Common myeloid progenitor, CD34-positive (primary cell): Measurements from ENCODE around the gene CCNT1. TPM values are rescaled to one million over a fixed set of nuclear protein-coding genes. Genes with fewer than 3 reads are reported as not detected.

Source experiments
- CTCF ChIA-PET: fragments of 350-600 bp; sonication (Branson Sonifier 250); formaldehyde crosslinking; loops from one replicate; lab custom pipeline; 2021; ENCODE audit warnings: antibody characterized with exemption; lab: Charles Lee
- POLR2A ChIA-PET: fragments of 350-600 bp; sonication (Branson Sonifier 250); formaldehyde crosslinking; loops from one replicate; lab custom pipeline; 2021; ENCODE audit warnings: antibody characterized with exemption; lab: Charles Lee
- DNase-seq, 3 donors: peaks; one replicate each; pipeline versions ENCODE4 v3.0.0 to v3.0.0-alpha.2; 2013
- H3K27ac ChIP-seq, 2 experiments: 1 replicate in 1 of 2; 2 replicates in 1 of 2; pipeline ENCODE4 v1.7.0; 2013; ENCODE audit warnings: inconsistent platforms in 2 of 2, low read length in 2 of 2, mild to moderate bottlenecking in 2 of 2, low read depth in 1 of 2, moderate library complexity in 1 of 2; ENCODE audit not compliant: severe bottlenecking in 2 of 2, insufficient read depth in 1 of 2, poor library complexity in 1 of 2
- H3K27me3 ChIP-seq, 5 experiments: replicated peaks in 2 of 5; 1 replicate in 3 of 5; 2 replicates in 2 of 5; pipeline versions ENCODE4 v1.6.1 to v1.7.0; 2013; ENCODE audit warnings: low read length in 4 of 5, mild to moderate bottlenecking in 2 of 5, moderate library complexity in 2 of 5, inconsistent platforms in 1 of 5; ENCODE audit not compliant: insufficient read depth in 5 of 5, control insufficient read depth in 4 of 5
- H3K36me3 ChIP-seq, 4 experiments: 1 replicate in 2 of 4; 2 replicates in 2 of 4; pipeline versions ENCODE4 v1.6.1 to v1.7.0; 2013; ENCODE audit warnings: low read length in 3 of 4, control low read depth in 1 of 4, mild to moderate bottlenecking in 1 of 4; ENCODE audit not compliant: control insufficient read depth in 4 of 4, insufficient read depth in 4 of 4
- H3K4me1 ChIP-seq, 4 experiments: 1 replicate in 3 of 4; 2 replicates in 1 of 4; pipeline versions ENCODE4 v1.6.1 to v1.7.1; 2013; ENCODE audit warnings: low read length in 3 of 4, mild to moderate bottlenecking in 3 of 4, control low read depth in 1 of 4, inconsistent platforms in 1 of 4, moderate library complexity in 1 of 4; ENCODE audit not compliant: control insufficient read depth in 4 of 4, insufficient read depth in 4 of 4; ENCODE audit errors: control extremely low read depth in 1 of 4
- H3K4me3 ChIP-seq, 7 experiments: 1 replicate in 4 of 7; 2 replicates in 3 of 7; pipeline versions ENCODE4 v1.5.1 to v1.7.0; 2013; ENCODE audit warnings: mild to moderate bottlenecking in 7 of 7, low read length in 6 of 7, moderate library complexity in 6 of 7, inconsistent platforms in 2 of 7, low read depth in 2 of 7, control low read depth in 1 of 7; ENCODE audit not compliant: insufficient read depth in 4 of 7, control insufficient read depth in 1 of 7; ENCODE audit errors: extremely low read depth in 1 of 7
- H3K9me3 ChIP-seq, 5 experiments: 1 replicate in 4 of 5; 2 replicates in 1 of 5; pipeline versions ENCODE4 v1.6.1 to v1.7.1; 2013; ENCODE audit warnings: low read length in 4 of 5, mild to moderate bottlenecking in 2 of 5, inconsistent platforms in 1 of 5, low read depth in 1 of 5, moderate library complexity in 1 of 5; ENCODE audit not compliant: control insufficient read depth in 4 of 5, insufficient read depth in 2 of 5; ENCODE audit errors: control extremely low read depth in 1 of 5
- WGBS: methylation state at CpG from one replicate; pipeline ENCODE4 v1.1.5; 2013; ENCODE audit not compliant: insufficient coverage; 5-methylcytosine and 5-hydroxymethylcytosine counted together
- polyA plus RNA-seq: library from polyadenylated mRNA; unstranded; fragments of 120-200 nt; gene quantifications from one replicate; pipeline ENCODE4 v1.2.1, GENCODE V29; 2013

The CCNT1 gene
- polyA plus RNA-seq = 36.0 TPM

GRCh38 chr12:48716493-48717251 lies at the start of gene CCNT1:
Gene CCNT1 (minus strand): TSS chr12:48716707. CDS start chr12:48716675, 32 bp downstream.
- under 1% methylated on average over 59 of the region's 61 CpGs for WGBS
- H3K27ac ChIP-seq = peak within 1 kb of the TSS; percentile 99 to 100
- no peaks in the 10 kb centered on the region for H3K27me3 ChIP-seq
- H3K36me3 ChIP-seq = peaks cover 7 to 25% (median 15%) of the 10 kb centered on the region in 4 experiments
- peak; percentile 100 for DNase-seq
- peaks cover 0 to 11% (median 2%) of the 10 kb centered on the region in 5 experiments for H3K9me3 ChIP-seq
- peak within 1 kb of the TSS; percentile 77 to 99 (median 91) for H3K4me3 ChIP-seq
- ChIA-PET CTCF (interaction anchor here (1.2 to 1.4 kb wide), 2 partner anchors 37 to 69 kb away, joined by 3 to 5 read pairs; no protein-coding TSS in a partner anchor), POLR2A (interaction anchor here (0.7 to 1.9 kb wide), 4 partner anchors 34 to 983 kb away, joined by 3 to 15 read pairs (median 4); partner anchors contain the start of gene KANSL2)
- peaks cover 2 to 25% (median 12%) of the 10 kb centered on the region in 4 experiments for H3K4me1 ChIP-seq

- ChIA-PET CTCF (interaction anchor here (0.9 to 6.0 kb wide), 5 partner anchors 10 to 30 kb away, joined by 3 to 43 read pairs (median 5); no protein-coding TSS in a partner anchor), POLR2A (no interaction called here)
- 91% methylated on average over 3 of the region's 5 CpGs for WGBS
- Histone ChIP-seq H3K27ac (peak overlapping the region in 1 of 2 experiments; percentile 15), H3K9me3 (no peaks in the 10 kb centered on the region), H3K36me3 (peaks cover 0 to 18% (median 8%) of the 10 kb centered on the region in 4 experiments), H3K4me3 (peak overlapping the region in 2 of 7 experiments; percentile 12 to 26), H3K4me1 (peaks cover 4 to 47% (median 19%) of the 10 kb centered on the region in 4 experiments), H3K27me3 (no peaks in the 10 kb centered on the region)
- peak; percentile 22 to 69 (median 67) for DNase-seq
These were observed 49.3 kb upstream of the CCNT1 start for GRCh38 chr12:48765753-48766162.

DNA sequence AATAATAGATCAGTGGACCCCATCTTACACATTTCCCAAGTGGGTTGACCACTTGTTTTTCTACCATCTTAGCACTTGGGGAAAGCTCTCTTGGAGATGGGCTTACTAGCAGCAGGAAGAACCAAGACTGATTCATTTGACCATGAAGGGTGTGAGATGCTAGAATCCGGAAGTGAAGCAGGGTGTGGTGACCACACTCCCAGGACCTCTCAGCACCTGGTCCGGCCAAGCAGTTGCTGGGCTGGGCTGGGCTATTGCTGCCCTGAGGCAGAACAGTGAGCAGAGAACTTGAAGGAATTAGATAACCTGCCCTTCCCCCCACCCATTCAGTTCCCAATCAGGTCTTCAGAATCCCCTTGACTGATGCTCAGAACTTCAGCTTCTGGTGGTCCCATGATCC lies 48.0 kb upstream of the CCNT1 start:
- ChIA-PET CTCF (interaction anchor here (1.5 to 6.0 kb wide), 3 partner anchors 9 to 32 kb away, joined by 5 to 43 read pairs (median 6); no protein-coding TSS in a partner anchor), POLR2A (no interaction called here)
- Histone ChIP-seq H3K27me3 (no peaks in the 10 kb centered on the region), H3K4me3 (no peak overlapping the region), H3K27ac (no peak overlapping the region), H3K4me1 (peaks cover 4 to 47% (median 20%) of the 10 kb centered on the region in 4 experiments), H3K36me3 (peaks cover 0 to 13% (median 6%) of the 10 kb centered on the region in 4 experiments), H3K9me3 (no peaks in the 10 kb centered on the region)
- WGBS = 100% methylated on average over 2 of the region's 2 CpGs
- DNase-seq = no peak

- POLR2A ChIA-PET = interaction anchor here (0.5 to 0.9 kb wide), 2 partner anchors 36 to 740 kb away, joined by 3 read pairs; no protein-coding TSS in a partner anchor
- no peak overlapping the region for H3K4me3 ChIP-seq
- H3K4me1 ChIP-seq = peaks cover 0 to 3% (median 3%) of the 10 kb centered on the region in 4 experiments
- H3K27ac ChIP-seq = no peak overlapping the region
- CTCF ChIA-PET = interaction anchor here (0.9 to 2.9 kb wide), 6 partner anchors 18 to 57 kb away, joined by 3 to 33 read pairs (median 6); partner anchors contain the start of gene ADCY6
- no peak for DNase-seq
- no peaks in the 10 kb centered on the region for H3K36me3 ChIP-seq
- H3K27me3 ChIP-seq = no peaks in the 10 kb centered on the region
- H3K9me3 ChIP-seq = no peaks in the 10 kb centered on the region
These were observed 42.2 kb upstream of the CCNT1 start for GRCh38 chr12:48758737-48759136.

GRCh38 chr12:48758186-48758585 lies 41.7 kb upstream of the CCNT1 start:
- WGBS = 61% methylated on average over 4 of the region's 4 CpGs
- no peaks in the 10 kb centered on the region for H3K27me3 ChIP-seq
- no peaks in the 10 kb centered on the region for H3K9me3 ChIP-seq
- H3K27ac ChIP-seq = no peak overlapping the region
- H3K36me3 ChIP-seq = no peaks in the 10 kb centered on the region
- no peak overlapping the region for H3K4me3 ChIP-seq
- DNase-seq = peak in 2 of 3 donors; percentile 19 to 31
- CTCF ChIA-PET = interaction anchor here (0.9 to 2.9 kb wide), 6 partner anchors 14 to 57 kb away, joined by 3 to 33 read pairs (median 6); partner anchors contain the start of gene ADCY6
- POLR2A ChIA-PET = interaction anchor here (0.9 kb wide), 1 partner anchor 37 kb away, joined by 3 read pairs; no protein-coding TSS in a partner anchor
- peaks cover 0 to 3% (median 2%) of the 10 kb centered on the region in 4 experiments for H3K4me1 ChIP-seq

DNA sequence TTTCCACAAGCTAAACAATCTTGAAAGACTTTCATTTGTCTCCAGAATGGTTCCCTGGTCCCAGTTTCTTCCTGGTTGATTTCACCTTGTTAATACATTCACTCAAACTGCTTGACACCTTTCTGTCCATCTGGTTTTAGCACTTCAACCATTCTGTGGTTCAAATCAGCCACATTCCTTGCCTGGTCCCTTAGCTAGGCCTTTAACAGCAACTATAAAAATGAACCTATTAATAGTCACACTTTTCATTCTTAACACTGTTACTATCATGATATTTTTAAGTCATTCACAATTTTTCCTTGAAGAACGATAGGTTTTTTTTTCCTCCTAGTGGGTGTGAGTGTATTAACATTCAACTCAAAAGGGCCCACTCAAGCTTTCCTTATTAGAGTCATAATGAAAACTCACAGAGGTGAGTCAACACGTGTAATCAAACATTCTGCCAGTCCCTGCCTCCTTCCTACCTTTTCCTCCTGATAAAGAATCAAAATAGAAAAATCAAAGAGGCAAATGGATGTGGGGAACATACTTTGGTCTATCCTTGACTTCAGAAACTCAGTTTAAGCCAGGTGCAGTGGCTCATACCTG lies 34.4 kb upstream of the CCNT1 start:
- DNase-seq = no peak
- Histone ChIP-seq H3K4me1 (no peaks in the 10 kb centered on the region), H3K9me3 (no peaks in the 10 kb centered on the region), H3K27ac (no peak overlapping the region), H3K36me3 (no peaks in the 10 kb centered on the region), H3K4me3 (no peak overlapping the region), H3K27me3 (no peaks in the 10 kb centered on the region)
- no CpG with 5 or more reads among the region's 2 CpGs for WGBS
- POLR2A ChIA-PET = no interaction called here
- CTCF ChIA-PET = interaction anchor here (1.0 to 8.3 kb wide), 2 partner anchors 42 to 64 kb away, joined by 5 to 218 read pairs; partner anchors contain the start of gene ADCY6
